22Rv1 (cell line): Measurements from ENCODE around the gene NOBOX.

Experiments used
- CTCF ChIP-seq: fragments of 450-650 bp; IDR thresholded peaks from 2 replicates; pipeline ENCODE4 v1.5.1; 2017; ENCODE audit warnings: mild to moderate bottlenecking
- ZFX ChIP-seq: fragments of 450-650 bp; IDR thresholded peaks from 2 replicates; pipeline ENCODE4 v1.6.1; 2017; ENCODE audit warnings: antibody characterized with exemption, borderline replicate concordance

- TF ChIP-seq CTCF (no peak), ZFX (no peak)
Observed at GRCh38 chr7:144416341-144416740, 12.8 kb upstream of the NOBOX start.
